Measurements from ENCODE around the gene COTL1. TPM values are rescaled to one million over a fixed set of nuclear protein-coding genes. Genes with fewer than 3 reads are reported as not detected.

Gene COTL1
- total and polyA plus RNA-seq, 11 donors = 5.2 to 120 (median 11.0) TPM

DNA sequence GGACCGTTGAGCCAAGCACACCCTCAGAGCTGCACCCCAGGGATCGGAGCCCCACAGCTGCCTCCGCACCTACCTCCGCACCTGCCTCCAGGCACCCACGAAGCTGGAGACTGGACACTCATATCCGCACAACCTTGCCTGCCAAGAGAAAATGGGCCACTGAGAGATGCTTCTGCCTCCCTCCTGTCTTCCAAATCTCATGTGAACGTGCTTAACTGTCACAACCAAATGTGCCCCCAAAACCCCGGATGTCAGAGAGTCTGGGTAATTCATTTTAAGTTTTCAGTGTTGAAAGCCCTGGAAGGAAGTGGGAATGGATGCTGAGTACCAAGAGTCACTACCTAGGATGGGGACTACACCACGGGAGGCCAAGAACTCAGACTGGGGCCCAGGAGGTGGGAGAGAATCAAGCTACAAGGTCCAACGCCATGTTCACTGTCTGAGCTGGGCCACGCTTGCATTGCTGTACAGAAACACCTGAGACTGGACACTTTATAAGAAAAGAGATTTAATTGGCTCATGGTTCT lies 63.9 kb downstream of the COTL1 start:
- no peak for ATAC-seq

DNA sequence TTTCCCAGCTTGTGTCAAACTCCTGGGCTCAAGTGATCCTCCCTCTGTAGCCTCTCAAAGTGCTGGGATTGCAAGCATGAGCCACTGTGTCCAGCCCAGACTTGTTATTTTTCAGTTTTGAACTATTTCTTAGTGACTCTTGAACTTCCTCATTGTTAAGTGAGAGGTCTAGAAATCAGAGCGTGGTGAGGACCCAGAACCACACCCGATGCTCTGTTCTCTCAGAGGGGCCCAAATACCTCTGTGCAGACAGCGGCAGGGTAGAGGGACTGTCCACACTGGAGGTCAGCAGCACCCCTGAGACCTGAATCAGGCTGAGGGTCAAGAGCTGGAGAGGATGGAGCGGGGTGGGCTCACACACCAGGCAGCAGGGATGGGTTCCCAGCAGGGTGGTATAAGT lies 65.7 kb downstream of the COTL1 start:
- Histone ChIP-seq H3K27me3 (peaks cover 0 to 12% (median 0%) of the 10 kb centered on the region in 9 donors), H3K36me3 (no peaks in the 10 kb centered on the region), H3K4me3 (peak overlapping the region in 1 of 12 donors; percentile 39), H3K9me3 (no peaks in the 10 kb centered on the region), H3K4me1 (peaks cover 0 to 12% (median 0%) of the 10 kb centered on the region in 12 donors), H3K27ac (no peak overlapping the region)
- no peak for TF ChIP-seq POLR2A (IDR thresholded peaks at IDR 0.05)
- TF ChIP-seq, protein P1, sequence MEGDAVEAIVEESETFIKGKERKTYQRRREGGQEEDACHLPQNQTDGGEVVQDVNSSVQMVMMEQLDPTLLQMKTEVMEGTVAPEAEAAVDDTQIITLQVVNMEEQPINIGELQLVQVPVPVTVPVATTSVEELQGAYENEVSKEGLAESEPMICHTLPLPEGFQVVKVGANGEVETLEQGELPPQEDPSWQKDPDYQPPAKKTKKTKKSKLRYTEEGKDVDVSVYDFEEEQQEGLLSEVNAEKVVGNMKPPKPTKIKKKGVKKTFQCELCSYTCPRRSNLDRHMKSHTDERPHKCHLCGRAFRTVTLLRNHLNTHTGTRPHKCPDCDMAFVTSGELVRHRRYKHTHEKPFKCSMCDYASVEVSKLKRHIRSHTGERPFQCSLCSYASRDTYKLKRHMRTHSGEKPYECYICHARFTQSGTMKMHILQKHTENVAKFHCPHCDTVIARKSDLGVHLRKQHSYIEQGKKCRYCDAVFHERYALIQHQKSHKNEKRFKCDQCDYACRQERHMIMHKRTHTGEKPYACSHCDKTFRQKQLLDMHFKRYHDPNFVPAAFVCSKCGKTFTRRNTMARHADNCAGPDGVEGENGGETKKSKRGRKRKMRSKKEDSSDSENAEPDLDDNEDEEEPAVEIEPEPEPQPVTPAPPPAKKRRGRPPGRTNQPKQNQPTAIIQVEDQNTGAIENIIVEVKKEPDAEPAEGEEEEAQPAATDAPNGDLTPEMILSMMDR (IDR thresholded peaks at IDR 0.05) = no peak
- DNase-seq (peak in 1 of 5 donors; percentile 1), ATAC-seq (peak in 1 of 4 donors; percentile 15)
- WGBS, 4 donors = 62 to 89% (median 82%) methylated on average over 4 of the region's 4 CpGs
- intact Hi-C loops (cut with DNase I) = loop anchor here in 1 of 10 donors (10.0 kb wide), 1 partner anchor 63 kb away; the partner anchor contains the start of gene COTL1

More for the DNA sequence above, 63.9 kb downstream of the COTL1 start:
- Histone ChIP-seq H3K4me3 (peak overlapping the region in 1 of 12 donors; percentile 39), H3K36me3 (no peaks in the 10 kb centered on the region), H3K27ac (peak overlapping the region in 1 of 12 donors; percentile 70), H3K27me3 (peaks cover 0 to 19% (median 0%) of the 10 kb centered on the region in 9 donors), H3K9me3 (no peaks in the 10 kb centered on the region), H3K4me1 (peaks cover 0 to 12% (median 0%) of the 10 kb centered on the region in 12 donors)
- no peak for TF ChIP-seq POLR2A (IDR thresholded peaks at IDR 0.05)
- DNase-seq = peak in 1 of 5 donors; percentile 10
- intact Hi-C loops (cut with DNase I) = loop anchor here in 1 of 10 donors (10.0 kb wide), 1 partner anchor 61 kb away; the partner anchor contains the start of gene COTL1
- 86 to 91% (median 88%) methylated on average over 11 of the region's 11 CpGs for WGBS, 4 donors

DNA sequence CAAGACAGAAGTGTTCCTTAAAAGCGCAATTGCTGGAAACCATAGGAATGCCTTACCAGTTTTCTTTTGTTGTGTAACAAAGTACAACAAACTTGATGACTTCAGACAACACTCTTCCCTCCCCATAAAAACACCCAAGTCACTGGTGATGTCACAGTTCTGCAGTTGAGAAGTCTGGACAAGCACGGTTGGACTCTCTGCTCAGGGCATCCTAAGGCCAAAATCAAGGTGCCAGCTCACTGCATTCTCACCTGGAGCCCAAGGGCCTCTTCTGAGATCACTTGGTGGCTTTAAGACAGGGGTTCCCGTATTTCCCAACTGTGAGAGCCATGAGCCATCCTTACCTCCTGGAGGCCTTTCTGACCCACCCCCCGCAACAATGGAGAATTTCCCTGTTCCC lies 67.8 kb downstream of the COTL1 start:
- TF ChIP-seq POLR2A (IDR thresholded peaks at IDR 0.05) = no peak
- TF ChIP-seq, protein P1 (IDR thresholded peaks at IDR 0.05) = no peak
- WGBS, 4 donors = 65 to 72% (median 69%) methylated on average over 3 to 4 of the region's 4 CpGs
- no peaks in the 10 kb centered on the region for H3K36me3 ChIP-seq
- DNase-seq (peak in 1 of 5 donors; percentile 5), ATAC-seq (no peak)
- peaks cover 0 to 10% (median 0%) of the 10 kb centered on the region in 9 donors for H3K27me3 ChIP-seq
- no peak overlapping the region for H3K4me3 ChIP-seq
- peaks cover 0 to 12% (median 0%) of the 10 kb centered on the region in 12 donors for H3K4me1 ChIP-seq
- peak overlapping the region in 1 of 12 donors; percentile 81 for H3K27ac ChIP-seq
- no peaks in the 10 kb centered on the region for H3K9me3 ChIP-seq
- intact Hi-C loops (cut with DNase I) = loop anchor here in 1 of 10 donors (10.0 kb wide), 1 partner anchor 65 kb away; the partner anchor contains the start of gene COTL1

DNA sequence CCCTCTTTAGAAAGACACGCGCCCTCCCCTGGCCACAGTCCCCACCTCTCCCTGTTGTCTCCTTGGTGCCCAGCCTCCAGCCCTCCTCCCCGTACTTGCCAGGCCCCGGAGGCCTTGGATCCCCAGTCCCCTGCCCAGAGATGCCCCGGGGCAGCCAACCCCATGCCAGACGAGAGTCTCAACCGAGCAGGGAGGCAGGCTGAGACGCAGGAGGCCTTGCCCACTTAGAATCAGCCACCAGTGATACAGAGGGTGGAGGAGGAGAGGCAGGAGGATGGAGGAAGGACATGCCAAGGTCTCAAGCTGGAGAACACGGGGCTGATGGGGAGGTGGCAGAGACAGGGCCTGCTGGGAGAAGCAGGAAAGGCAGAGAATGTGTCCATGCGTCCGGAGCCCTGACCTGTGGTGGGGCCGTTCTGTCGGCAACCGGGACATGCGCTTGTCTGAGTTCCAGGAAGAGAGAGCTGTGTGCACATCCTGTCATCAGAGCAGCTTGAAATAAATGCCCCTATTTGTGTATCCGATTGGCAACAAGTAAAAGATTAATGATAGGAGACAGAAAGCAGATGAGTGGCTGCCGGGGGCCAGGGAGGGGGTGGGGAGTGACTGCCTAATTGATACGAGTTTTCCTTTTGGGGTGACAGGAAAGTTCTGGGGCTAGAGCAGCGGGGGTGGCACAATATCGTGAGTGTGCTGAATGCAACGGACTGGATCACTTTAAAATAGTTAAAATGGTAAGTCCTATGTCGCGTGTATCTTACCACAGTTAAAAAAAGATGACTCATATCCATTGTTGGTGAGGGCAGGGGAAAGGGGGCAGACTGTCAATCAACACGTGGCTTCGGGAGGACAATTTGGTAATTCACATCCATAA lies 68.7 kb downstream of the COTL1 start:
- Histone ChIP-seq H3K36me3 (no peaks in the 10 kb centered on the region), H3K4me1 (peaks cover 0 to 19% (median 0%) of the 10 kb centered on the region in 12 donors), H3K27ac (peak overlapping the region in 7 of 12 donors; percentile 5 to 81 (median 38)), H3K4me3 (peak overlapping the region in 1 of 12 donors; percentile 25), H3K9me3 (no peaks in the 10 kb centered on the region), H3K27me3 (peaks cover 0 to 10% (median 0%) of the 10 kb centered on the region in 9 donors)
- 57 to 67% (median 66%) methylated on average over 24 to 25 of the region's 25 CpGs for WGBS, 4 donors
- TF ChIP-seq, protein P1 (IDR thresholded peaks at IDR 0.05) = no peak
- TF ChIP-seq POLR2A (IDR thresholded peaks at IDR 0.05) = no peak
- DNase-seq (peak in 3 of 5 donors; percentile 22 to 39 (median 30)), ATAC-seq (peak in 3 of 4 donors; percentile 39 to 78 (median 56))
- intact Hi-C loops (cut with DNase I) = no loop called here

All from heart left ventricle (tissue), 16 donors.